GM10266 (cell line): ENCODE measurements around the gene CRELD2.

Source experiments
- DNase-seq: peaks from one replicate; pipeline ENCODE4 v3.0.0; 2012; ENCODE audit errors: extremely low spot score
- CTCF ChIP-seq: IDR thresholded peaks from 2 replicates; pipeline ENCODE4 v1.5.1; 2012; ENCODE audit warnings: mild to moderate bottlenecking, low read depth; ENCODE audit not compliant: control insufficient read depth, insufficient read depth; ENCODE audit errors: missing control alignments

CRELD2 gene

GRCh38 chr22:49956418-49956770 lies 38.0 kb downstream of the CRELD2 start:
- TF ChIP-seq CTCF, result no peak
- DNase-seq, result no peak

- no peak for DNase-seq
- no peak for TF ChIP-seq CTCF
Measured at GRCh38 chr22:49956914-49957825, 38.7 kb downstream of the CRELD2 start.

- DNase-seq, result no peak
- no peak for TF ChIP-seq CTCF
Measured at GRCh38 chr22:49957826-49958365, 39.5 kb downstream of the CRELD2 start.

- TF ChIP-seq CTCF, result no peak
- DNase-seq, result no peak
Measured at GRCh38 chr22:49958366-49958921, 40.0 kb downstream of the CRELD2 start.

GRCh38 chr22:49958931-49959781 lies 40.7 kb downstream of the CRELD2 start:
- no peak for TF ChIP-seq CTCF

GRCh38 chr22:49959782-49960158 lies 41.3 kb downstream of the CRELD2 start:
- no peak for DNase-seq

More at GRCh38 chr22:49958931-49959781, 40.7 kb downstream of the CRELD2 start:
- DNase-seq, result no peak

More at GRCh38 chr22:49959782-49960158, 41.3 kb downstream of the CRELD2 start:
- no peak for TF ChIP-seq CTCF
